HepG2 (cell line): ENCODE data around the gene URB1. TPM values are rescaled to one million over a fixed set of nuclear protein-coding genes. Genes with fewer than 3 reads are reported as not detected.
A peak's percentile ranks its signal among the peaks of the same experiment; 100 is the strongest.

Experiments used
- HMGXB3 ChIP-seq: sonication (generic); formaldehyde crosslinking; IDR thresholded peaks from 2 replicates; pipeline ENCODE4 v1.4.0; 2020; ENCODE audit warnings: missing genetic modification reagents, borderline replicate concordance
- IRX3 ChIP-seq: sonication (generic); formaldehyde crosslinking; IDR thresholded peaks from 2 replicates; pipeline ENCODE4 v1.8.1; 2023; ENCODE audit warnings: mild to moderate bottlenecking, low read depth, missing genetic modification reagents, borderline replicate concordance
- NFATC3 ChIP-seq: sonication (generic); formaldehyde crosslinking; IDR thresholded peaks from 2 replicates; pipeline ENCODE4 v1.5.1; 2020; ENCODE audit warnings: mild to moderate bottlenecking, missing genetic modification reagents
- THAP8 ChIP-seq: sonication (generic); formaldehyde crosslinking; IDR thresholded peaks from 2 replicates; pipeline ENCODE4 v1.5.1; 2020; ENCODE audit warnings: missing genetic modification reagents, mild to moderate bottlenecking, borderline replicate concordance
- ZBTB14 ChIP-seq: sonication (generic); formaldehyde crosslinking; IDR thresholded peaks from 2 replicates; pipeline ENCODE4 v1.4.0; 2020; ENCODE audit warnings: missing genetic modification reagents
- polyA plus RNA-seq, 8 experiments: library from polyadenylated mRNA; depleted of rRNA in 3 of 8; stranded (reverse) in 7 of 8; unstranded in 1 of 8; fragments of >200 nt; fragmentation: Illumina TruSeq in 4 of 8; extraction: Trizol in 4 of 8; gene quantifications; 2 replicates each; pipeline versions ENCODE4 v1.2.1 to v1.2.3, GENCODE V29; 2011 to 2016; ENCODE audit warnings: low read depth in 4 of 8, missing spikeins in 1 of 8, mixed read lengths in 1 of 8; ENCODE audit not compliant: insufficient read depth in 1 of 8
- total RNA-seq, 5 experiments: library from RNA; depleted of rRNA; stranded (reverse); fragments of >200 nt; fragmentation: Illumina TruSeq; extraction: Trizol; gene quantifications; 2 replicates each; pipeline ENCODE4 v1.2.3, GENCODE V29; 2016; ENCODE audit warnings: low read depth in 1 of 5

The URB1 gene
- total and polyA plus RNA-seq, 2 of the 13 experiments (the other 11 are each of a cell fraction or from before 2014, with no cell fraction given): 4.5 to 16.7 TPM

- TF ChIP-seq IRX3 (CRISPR knock-in tag) (0 out of 2 replicates have a peak, but pooled peaks have one; percentile 35), HMGXB3 (no peak), THAP8 (CRISPR knock-in tag) (no peak), ZBTB14 (CRISPR knock-in tag) (0 out of 2 replicates have a peak, but pooled peaks have one; percentile 33), NFATC3 (0 out of 2 replicates have a peak, but pooled peaks have one; percentile 59)
- TF ChIP-seq, all 625 proteins: peak for 23
Observed at GRCh38 chr21:32393677-32394001, 827 bp upstream of the URB1 start (continued).
